RCC 7860 (cell line): ENCODE results near the gene FRMD4A.

Source experiments
- DNase-seq: peaks from one replicate; pipeline ENCODE4 v3.0.0-alpha.2; 2015; ENCODE audit warnings: low spot score
- FAIRE-seq: peaks from 2 replicates; lab custom pipeline; 2012; peaks lifted over from hg19 to GRCh38; lab: Jason Lieb, UNC

FRMD4A gene

GRCh38 chr10:13669182-13669855, 661.4 kb downstream of the FRMD4A start:
- no peak for DNase-seq
- peak; percentile 52 for FAIRE-seq

- DNase-seq, result no peak
- FAIRE-seq, result no peak
These were observed 662.6 kb downstream of the FRMD4A start for GRCh38 chr10:13668126-13668525.

GRCh38 chr10:13665516-13666262, 665.0 kb downstream of the FRMD4A start:
- no peak for FAIRE-seq
- no peak for DNase-seq

- FAIRE-seq (no peak), DNase-seq (no peak)
These were observed 669.5 kb downstream of the FRMD4A start for GRCh38 chr10:13661256-13661655.

- no peak for FAIRE-seq
- no peak for DNase-seq
These were observed 670.2 kb downstream of the FRMD4A start for GRCh38 chr10:13660551-13660920.

- DNase-seq, result peak; percentile 25
- no peak for FAIRE-seq
These were observed 670.7 kb downstream of the FRMD4A start for GRCh38 chr10:13659887-13660550.

- FAIRE-seq (no peak), DNase-seq (no peak)
These were observed 671.6 kb downstream of the FRMD4A start for GRCh38 chr10:13658871-13659685.

GRCh38 chr10:13658264-13658663, 672.5 kb downstream of the FRMD4A start:
- no peak for DNase-seq
- FAIRE-seq, result no peak

GRCh38 chr10:13657101-13657680, 673.5 kb downstream of the FRMD4A start:
- DNase-seq (no peak), FAIRE-seq (no peak)

- DNase-seq (no peak), FAIRE-seq (no peak)
These were observed 674.2 kb downstream of the FRMD4A start for GRCh38 chr10:13656337-13657100.

- FAIRE-seq, result no peak
These were observed 675.9 kb downstream of the FRMD4A start for GRCh38 chr10:13654846-13655245.

GRCh38 chr10:13654118-13654830, 676.5 kb downstream of the FRMD4A start:
- DNase-seq (no peak), FAIRE-seq (no peak)

More at GRCh38 chr10:13654846-13655245, 675.9 kb downstream of the FRMD4A start:
- no peak for DNase-seq

GRCh38 chr10:13652860-13653259, 677.9 kb downstream of the FRMD4A start:
- no peak for FAIRE-seq
- DNase-seq, result no peak

GRCh38 chr10:13651969-13652720, 678.6 kb downstream of the FRMD4A start:
- no peak for FAIRE-seq
- DNase-seq, result no peak

- no peak for FAIRE-seq
- no peak for DNase-seq
These were observed 679.8 kb downstream of the FRMD4A start for GRCh38 chr10:13650961-13651360.

- peak; percentile 68 for DNase-seq
- peak; percentile 89 for FAIRE-seq
These were observed 680.7 kb downstream of the FRMD4A start for GRCh38 chr10:13649844-13650520.

GRCh38 chr10:13648425-13648824, 682.3 kb downstream of the FRMD4A start:
- no peak for DNase-seq
- no peak for FAIRE-seq

GRCh38 chr10:13644866-13645265, 685.9 kb downstream of the FRMD4A start:
- FAIRE-seq, result no peak
- DNase-seq, result no peak
